Lower leg skin (tissue), 3 donors: ENCODE data around the gene DEFB113.

Experiments
- CTCF ChIP-seq, 3 donors: fragments of 450-650 bp; IDR thresholded peaks; one replicate each; pipeline ENCODE4 v1.5.1; 2016; ENCODE audit warnings: antibody characterized with exemption in 3 of 3, mild to moderate bottlenecking in 3 of 3, moderate library complexity in 2 of 3
- POLR2A ChIP-seq, 2 donors: fragments of 450-650 bp; IDR thresholded peaks; one replicate each; pipeline ENCODE4 v1.6.1; 2016 to 2017; ENCODE audit warnings: antibody characterized with exemption in 2 of 2, mild to moderate bottlenecking in 1 of 2, moderate library complexity in 1 of 2

GRCh38 chr6:49923826-49924225, 45.6 kb downstream of the DEFB113 start:
- TF ChIP-seq CTCF (IDR thresholded peaks at IDR 0.05) (no peak), POLR2A (IDR thresholded peaks at IDR 0.05) (no peak)
